HG03571 (cell line): ENCODE results near the gene FAM32A.

Source experiments
- ATAC-seq: cut with Tn5 transposase; IDR thresholded peaks from one replicate; pipeline ENCODE4 v1.9.1; 2021; ENCODE audit not compliant: unreplicated experiment

The FAM32A gene

DNA sequence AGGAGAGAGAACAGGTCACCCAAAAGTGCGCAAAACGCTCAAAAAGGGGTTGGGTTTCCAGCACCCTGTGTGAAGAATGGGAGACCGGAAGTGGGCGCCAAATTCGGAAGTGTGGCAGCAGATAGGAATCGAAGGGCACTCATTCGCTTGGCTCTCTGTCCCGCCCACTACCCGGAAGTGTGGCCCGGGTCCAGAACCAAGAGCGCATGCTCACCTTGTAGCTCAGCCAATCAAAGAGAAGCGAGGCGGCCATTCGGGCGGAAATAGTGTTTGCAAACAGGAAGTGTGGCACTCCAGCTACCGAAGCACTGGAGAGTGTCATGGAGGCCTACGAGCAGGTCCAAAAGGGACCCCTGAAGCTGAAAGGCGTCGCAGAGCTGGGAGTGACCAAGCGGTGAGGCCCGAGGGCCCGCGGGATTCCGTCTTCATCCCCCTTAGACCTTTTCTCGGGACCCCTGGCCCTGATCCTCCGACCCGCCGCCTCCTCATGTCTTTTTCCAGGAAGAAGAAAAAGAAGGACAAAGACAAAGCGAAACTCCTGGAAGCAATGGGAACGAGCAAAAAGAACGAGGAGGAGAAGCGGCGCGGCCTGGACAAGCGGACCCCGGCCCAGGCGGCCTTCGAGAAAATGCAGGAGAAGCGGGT is at the start of gene FAM32A:
Gene FAM32A, plus strand, starts transcription at position 288 of the 645 bp plus-strand sequence. Its CDS starts 33 bp downstream, at position 321.
- ATAC-seq = peak; percentile 78

DNA sequence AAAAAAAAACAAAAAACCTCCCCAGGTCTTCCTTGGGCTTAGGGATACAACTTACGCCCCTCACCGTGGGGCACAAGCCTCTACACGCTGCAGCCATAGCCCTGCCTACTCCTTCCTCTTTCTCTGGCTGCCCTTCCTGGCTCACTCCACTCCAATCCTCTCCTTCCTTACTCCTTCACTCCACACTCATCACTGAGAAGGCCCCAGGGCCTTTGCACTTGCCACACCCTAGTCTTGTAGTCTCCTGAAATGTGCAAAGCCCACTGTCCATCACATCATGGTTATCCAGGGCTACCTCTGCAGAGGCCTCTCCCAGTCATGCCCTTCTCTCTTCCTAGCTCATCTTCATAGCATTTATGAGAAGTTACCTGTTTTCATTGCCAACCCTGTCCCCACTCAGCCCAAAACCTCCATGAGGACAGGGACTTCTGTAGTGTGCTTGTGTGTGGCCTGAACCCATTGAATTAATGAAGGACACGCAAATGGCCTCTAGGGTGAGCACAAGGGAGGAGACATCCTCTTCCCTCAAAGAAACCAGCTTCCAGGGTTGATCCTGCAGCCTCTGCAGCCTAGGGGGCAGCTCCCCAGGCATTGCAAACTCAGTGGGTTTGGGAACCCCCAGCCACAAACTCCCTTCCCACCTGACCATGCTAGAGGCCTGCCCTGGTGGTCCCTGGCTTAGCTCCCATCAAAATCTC is 49.6 kb upstream of the FAM32A start:
- ATAC-seq = no peak

DNA sequence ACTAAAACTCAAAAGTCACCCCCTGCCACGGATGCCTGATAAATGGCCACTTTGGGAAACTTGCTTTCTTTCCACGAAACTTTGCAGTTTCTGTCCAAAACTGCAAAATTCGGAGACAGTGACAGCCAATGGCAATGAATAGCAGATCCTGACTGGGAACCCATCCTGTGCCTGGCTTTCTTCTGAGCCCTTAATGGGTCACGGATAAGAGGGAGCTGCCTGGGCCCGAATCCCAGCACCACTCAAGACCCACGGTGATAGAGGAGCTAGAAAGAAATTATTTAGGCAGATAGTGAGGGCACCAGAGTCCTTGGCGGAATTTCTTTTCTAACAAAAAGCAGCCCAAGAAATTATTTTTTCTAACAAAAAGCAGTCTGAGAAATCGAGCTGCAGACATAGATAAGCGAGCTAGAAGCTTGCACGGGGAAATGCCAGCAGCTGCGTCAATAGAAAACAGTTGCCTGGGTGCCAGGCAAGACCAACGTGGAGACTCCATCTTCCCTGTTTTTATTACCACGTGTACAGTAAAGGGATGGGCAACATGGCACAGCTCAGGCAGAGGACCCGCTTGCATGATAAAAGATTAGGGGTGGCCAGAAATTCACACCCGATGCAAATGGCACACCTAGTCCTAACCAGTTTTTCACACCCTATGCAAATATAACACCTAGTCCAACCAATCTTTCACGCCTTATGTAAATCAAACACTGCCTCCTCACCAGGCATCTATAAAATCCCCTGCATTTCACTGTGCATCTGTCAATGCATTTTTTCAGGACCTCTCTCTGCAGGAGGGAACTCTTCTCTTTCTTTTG is 48.8 kb upstream of the FAM32A start:
- no peak for ATAC-seq

- ATAC-seq = no peak
These were observed 45.5 kb upstream of the FAM32A start for GRCh38 chr19:16139752-16140151.

DNA sequence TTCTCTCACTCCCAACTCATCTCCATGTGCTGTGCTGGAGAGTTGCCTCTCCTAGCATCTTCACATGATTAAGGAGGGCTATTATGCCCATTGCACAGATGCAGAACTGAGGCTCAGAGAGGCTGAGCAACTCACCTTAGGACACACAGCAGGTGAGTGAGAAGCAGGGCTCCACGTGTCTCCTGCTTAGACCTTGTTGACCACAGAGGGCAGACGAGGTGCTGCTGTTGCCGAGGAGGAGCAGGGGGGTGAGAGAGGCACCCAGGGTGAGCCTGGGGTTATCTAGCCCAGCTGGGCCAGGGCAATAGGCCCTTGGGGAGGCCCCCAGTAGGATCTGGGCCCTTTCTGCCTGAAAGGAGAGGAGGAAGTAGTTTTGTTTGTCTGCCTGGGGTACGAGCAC is 44.2 kb upstream of the FAM32A start:
- ATAC-seq = no peak

GRCh38 chr19:16142032-16142580 is 43.1 kb upstream of the FAM32A start:
- ATAC-seq = no peak

- peak; percentile 51 for ATAC-seq
These were observed 41.6 kb upstream of the FAM32A start, which contains the start of gene HSH2D for GRCh38 chr19:16143399-16144215. HSH2D (plus strand) TSS chr19:16143685; CDS start chr19:16148751, 5,066 bp downstream.

- ATAC-seq = no peak
These were observed 41.0 kb upstream of the FAM32A start for GRCh38 chr19:16144216-16144581.

DNA sequence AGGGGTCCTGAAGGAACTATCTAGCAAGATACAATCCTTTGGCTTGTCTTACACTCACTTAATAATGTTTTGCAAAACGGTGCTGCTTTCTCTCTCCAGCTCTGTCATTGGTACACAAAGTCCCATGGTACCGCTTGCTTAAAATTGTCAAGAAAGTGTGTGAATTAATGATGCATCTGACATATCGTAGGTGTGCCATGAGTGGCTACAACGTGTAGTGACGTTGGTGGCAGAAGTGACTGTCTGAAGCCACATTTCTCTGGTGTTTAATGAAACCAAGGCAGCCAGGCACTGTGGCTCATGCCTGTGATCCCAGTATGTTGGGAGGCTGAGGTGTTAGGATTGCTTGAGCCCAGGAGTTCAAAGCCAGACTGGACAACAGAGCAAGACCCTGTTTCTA is 39.1 kb upstream of the FAM32A start:
- ATAC-seq = no peak

DNA sequence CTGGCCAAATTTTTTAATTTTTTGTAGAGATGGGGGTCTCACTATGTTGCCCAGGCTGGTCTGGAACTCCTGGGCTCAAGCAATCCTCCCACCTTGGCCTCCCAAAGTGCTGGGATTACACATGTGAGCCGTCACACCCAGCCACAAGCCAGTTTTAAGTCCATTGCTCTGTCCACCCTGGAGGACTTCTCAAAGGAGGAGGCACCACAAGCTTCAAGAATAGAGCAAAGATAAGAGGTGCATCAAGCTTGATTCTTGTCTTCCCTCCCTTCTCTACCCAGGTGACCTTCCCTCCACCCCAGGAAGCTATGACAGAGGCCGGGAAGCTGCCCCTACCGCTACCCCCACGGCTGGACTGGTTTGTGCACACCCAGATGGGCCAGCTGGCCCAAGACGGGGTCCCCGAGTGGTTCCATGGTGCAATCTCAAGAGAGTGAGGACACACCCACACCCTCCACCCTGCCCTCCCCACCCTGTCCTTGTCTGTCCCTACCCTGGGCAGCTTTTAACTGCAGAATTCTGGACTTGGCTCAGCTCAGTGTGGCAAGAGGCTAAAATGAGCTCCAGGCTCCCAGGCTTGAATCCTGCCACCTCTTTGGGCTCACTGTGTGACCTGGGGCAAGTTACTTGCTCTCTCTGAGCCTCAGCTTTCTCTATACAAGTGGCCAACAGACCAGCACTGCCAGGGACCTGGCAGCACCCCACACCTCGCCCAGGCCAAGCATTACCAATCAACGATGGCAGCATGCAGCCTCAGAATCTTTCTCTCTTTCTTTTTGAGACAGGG is 36.6 kb upstream of the FAM32A start:
- no peak for ATAC-seq

DNA sequence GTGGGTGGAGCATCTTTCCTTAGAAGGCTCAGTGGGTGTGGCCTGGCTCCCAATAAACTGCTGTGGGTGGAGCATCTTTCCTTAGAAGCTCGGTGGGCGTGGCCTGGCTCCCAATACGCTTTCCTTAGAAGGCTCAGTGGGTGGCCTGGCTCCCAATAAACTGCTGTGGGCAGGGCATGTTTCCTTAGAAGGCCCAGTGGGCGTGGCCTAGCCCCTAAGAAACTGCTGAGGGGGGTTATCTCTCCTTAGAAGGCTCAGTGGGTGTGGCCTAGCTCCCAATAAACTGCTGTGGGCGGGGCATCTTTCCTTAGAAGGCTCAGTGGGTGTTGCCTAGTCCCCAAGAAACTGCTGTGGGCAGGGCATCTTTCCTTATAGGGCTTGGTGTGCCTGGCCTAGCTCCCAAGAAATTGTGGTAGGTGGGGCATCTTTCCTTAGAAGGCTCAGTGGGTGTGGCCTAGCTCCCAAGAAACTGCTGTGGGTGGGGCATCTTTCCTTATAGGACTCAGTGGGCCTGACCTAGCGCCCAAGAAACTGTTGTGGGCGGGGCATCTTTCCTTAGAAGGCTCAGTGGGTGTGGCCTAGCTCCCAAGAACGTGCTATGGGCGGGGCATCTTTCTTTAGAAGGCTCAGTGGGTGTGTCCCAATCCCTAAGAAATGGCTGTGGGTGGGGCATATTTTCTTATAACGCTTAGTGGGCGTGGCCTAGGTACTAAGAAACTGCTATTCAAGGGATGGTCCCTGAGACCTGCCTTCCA is 31.5 kb upstream of the FAM32A start:
- no peak for ATAC-seq

- no peak for ATAC-seq
These were observed 30.7 kb upstream of the FAM32A start for GRCh38 chr19:16154557-16154956.

- no peak for ATAC-seq
These were observed 30.1 kb upstream of the FAM32A start for GRCh38 chr19:16155128-16155527.

DNA sequence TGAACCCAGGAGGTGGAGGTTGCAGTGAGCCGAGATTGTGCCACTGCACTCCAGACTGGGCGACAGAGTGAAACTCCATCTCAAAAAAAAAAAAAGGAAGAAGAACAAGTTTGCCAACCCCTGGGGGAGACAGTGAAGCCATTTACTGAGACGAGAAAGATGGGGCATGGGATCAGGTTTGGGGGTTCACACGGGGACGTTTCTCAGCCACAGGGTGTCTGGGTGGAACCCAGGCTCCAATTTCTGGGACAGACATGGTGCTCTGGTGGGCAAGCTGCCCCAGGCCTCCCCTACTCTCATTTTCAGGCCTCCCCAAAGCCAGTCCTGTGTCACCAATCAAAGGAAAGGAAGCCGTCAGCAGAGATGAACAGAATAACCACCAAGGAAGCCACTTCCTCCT is 28.3 kb upstream of the FAM32A start:
- ATAC-seq = no peak

DNA sequence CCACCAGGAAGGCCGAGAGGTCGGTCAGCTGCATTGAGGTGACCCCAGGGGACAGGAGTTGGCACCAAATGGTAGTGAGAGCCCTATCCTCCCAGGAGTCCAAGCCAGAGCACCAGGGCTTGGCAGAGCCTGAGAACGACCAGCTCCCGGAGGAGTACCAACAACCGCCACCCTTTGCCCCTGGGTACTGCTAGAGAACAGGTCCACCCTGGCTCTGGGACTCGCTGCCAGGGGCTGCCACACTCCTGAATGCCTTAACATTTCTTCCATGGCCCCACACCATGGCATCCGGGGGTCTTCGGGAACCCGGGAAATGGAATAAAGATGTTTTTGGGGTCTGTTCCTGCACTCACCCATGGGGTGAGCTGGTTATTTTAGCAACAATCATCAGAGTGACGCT is 27.6 kb upstream of the FAM32A start:
- ATAC-seq = no peak

DNA sequence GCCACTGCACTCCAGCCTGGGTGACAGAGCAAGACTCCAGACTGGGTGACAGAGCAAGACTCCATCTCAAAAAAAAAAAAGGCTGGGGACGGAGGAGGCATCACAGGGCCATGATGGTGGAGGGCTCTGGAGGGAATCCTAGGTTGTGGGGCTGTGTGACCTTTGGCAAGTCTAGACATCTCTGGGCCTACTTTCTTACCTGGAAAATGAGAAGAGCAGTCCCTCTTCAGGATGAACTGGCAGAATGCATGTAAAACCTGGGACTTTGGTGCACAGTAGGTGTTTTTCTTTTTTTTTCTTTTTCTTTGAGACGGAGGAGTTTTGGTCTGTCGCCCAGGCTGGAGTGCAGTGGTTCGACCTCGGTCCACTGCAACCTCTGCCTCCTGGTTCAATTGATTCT is 25.6 kb upstream of the FAM32A start:
- ATAC-seq = no peak

- ATAC-seq = no peak
These were observed 24.7 kb upstream of the FAM32A start for GRCh38 chr19:16160445-16160942.

DNA sequence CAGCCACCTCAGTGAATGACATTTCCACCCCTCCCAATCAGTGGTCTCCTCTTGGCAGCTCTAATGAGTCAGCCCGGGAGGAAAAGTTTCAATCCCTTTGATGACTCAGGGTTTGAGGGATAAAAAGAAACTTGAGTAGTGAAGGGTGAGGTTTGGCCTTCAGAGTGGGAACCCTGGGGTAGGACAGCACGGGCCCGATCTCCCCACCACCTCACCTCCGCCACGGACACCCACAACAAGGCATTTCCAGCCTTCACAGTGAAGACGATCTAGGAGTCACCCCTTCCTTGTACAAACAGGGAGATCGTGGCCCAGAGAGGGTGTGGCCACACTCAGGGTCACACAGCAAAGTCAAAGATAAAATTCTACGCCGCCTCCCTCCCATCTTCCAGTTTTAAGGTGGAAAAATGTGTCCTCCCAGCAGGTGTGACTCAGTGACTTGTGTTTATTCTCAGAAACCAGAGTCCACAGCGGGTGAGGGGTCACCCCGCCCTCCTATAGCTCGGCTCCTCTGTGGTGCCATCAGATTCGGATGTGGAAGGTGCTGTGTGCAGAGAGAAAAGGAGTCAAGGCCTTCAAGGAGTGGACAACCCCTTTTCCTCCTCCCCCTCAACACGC is 24.2 kb upstream of the FAM32A start:
- ATAC-seq = no peak

GRCh38 chr19:16161840-16162239 is 23.4 kb upstream of the FAM32A start:
- ATAC-seq = no peak
